D721Med (cell line): ENCODE measurements around the gene POPDC2.

Source experiments
- DNase-seq: peaks from one replicate; pipeline ENCODE4 v3.0.0; 2011; ENCODE audit warnings: low spot score; ENCODE audit not compliant: insufficient read length
- FAIRE-seq: peaks from 2 replicates; lab custom pipeline; 2011; peaks lifted over from hg19 to GRCh38; lab: Jason Lieb, UNC
- TF ChIP-seq, protein P1 (sequence below): IDR thresholded peaks from 2 replicates; pipeline ENCODE4 v1.5.1; 2012; ENCODE audit warnings: mild to moderate bottlenecking, control low read depth; ENCODE audit not compliant: insufficient read depth; ENCODE audit errors: missing control alignments

POPDC2 gene, protein sequence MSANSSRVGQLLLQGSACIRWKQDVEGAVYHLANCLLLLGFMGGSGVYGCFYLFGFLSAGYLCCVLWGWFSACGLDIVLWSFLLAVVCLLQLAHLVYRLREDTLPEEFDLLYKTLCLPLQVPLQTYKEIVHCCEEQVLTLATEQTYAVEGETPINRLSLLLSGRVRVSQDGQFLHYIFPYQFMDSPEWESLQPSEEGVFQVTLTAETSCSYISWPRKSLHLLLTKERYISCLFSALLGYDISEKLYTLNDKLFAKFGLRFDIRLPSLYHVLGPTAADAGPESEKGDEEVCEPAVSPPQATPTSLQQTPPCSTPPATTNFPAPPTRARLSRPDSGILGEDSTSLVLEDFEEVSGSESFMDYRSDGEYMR

DNA sequence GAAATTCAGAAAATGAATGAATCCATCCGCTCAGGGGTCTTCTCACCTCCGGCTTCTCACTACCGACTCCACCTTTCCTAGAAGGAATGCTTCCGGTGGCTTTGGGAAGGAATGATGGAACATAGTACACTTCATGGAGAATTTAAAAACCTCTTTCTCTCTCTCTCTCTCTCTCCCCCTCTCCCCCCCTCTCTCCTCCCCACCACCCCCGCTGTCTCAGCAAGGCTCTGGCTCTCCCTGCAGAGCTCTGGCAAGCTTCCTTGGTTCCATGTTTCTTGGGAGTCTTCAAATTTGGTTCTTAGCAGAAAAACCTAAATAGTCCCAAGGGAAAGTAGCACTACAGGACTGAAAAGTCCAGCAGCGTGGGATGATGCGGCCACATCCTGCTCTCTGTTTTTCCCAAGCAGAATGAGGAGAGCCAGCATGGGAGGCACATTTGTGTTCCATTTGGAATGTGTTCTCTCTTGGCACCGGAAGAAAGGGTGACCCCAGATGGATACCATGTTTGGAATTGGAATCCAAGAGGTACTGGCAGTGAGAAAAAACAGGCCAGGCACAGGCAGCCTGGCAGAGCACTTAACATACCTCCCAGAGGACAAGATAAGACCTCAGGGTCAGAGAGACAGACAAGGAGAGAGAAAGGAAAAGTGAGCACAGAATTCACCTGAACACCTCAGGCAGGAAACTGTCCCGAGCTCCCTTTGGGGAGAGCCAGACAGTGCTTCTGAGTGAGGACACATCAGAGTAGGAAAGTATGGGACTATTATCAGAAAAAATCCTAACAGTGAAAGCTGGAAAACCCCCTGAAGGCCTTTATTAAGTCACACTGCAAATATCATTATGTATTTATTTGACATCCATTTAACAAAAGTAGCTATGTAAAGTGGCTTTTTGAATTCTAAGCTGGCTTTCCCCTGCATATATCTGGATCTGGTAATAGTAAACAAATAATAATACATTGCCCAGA, at the start of gene POPDC2:
Gene POPDC2, minus strand, starts transcription at position 116 of the 967 bp plus-strand sequence. CDS start 166 bp downstream, outside the sequence.
- FAIRE-seq (no peak), DNase-seq (no peak)
- TF ChIP-seq, protein P1, sequence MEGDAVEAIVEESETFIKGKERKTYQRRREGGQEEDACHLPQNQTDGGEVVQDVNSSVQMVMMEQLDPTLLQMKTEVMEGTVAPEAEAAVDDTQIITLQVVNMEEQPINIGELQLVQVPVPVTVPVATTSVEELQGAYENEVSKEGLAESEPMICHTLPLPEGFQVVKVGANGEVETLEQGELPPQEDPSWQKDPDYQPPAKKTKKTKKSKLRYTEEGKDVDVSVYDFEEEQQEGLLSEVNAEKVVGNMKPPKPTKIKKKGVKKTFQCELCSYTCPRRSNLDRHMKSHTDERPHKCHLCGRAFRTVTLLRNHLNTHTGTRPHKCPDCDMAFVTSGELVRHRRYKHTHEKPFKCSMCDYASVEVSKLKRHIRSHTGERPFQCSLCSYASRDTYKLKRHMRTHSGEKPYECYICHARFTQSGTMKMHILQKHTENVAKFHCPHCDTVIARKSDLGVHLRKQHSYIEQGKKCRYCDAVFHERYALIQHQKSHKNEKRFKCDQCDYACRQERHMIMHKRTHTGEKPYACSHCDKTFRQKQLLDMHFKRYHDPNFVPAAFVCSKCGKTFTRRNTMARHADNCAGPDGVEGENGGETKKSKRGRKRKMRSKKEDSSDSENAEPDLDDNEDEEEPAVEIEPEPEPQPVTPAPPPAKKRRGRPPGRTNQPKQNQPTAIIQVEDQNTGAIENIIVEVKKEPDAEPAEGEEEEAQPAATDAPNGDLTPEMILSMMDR: no peak

DNA sequence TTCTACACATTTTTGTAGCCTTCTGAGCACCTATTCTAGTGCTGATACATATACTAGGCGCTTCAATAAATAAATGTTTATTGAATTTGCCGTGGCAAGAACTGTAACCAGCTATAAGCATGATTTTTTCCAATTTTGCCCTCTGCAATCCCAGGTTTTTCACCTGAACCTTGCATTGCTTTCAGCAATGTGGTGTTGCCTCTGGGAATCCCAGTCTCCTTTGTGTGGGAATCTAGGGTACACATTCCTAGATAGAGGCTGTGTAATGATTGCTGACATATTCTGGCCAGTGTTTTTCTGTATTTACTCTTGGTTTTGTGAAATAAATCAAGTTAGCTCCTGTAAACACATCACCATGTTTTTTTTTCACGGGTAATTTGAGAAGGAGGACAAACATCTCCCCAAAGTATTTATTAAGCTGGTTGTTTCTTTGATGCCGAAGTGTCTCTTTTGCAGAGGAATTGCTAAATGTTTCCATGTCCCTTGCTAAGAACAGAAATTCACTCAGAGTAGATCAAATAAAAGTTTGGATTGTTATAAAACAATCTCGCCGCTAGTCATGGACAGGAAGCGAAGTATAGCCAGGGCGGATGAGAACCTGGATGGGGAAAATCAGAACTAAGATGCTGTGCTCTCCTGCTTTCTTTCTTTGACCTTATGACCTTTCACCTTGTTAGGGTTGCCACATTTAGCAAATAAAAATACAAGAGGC, 43.6 kb upstream of the POPDC2 start:
- DNase-seq: no peak
- TF ChIP-seq, protein P1: no peak
- FAIRE-seq: no peak

DNA sequence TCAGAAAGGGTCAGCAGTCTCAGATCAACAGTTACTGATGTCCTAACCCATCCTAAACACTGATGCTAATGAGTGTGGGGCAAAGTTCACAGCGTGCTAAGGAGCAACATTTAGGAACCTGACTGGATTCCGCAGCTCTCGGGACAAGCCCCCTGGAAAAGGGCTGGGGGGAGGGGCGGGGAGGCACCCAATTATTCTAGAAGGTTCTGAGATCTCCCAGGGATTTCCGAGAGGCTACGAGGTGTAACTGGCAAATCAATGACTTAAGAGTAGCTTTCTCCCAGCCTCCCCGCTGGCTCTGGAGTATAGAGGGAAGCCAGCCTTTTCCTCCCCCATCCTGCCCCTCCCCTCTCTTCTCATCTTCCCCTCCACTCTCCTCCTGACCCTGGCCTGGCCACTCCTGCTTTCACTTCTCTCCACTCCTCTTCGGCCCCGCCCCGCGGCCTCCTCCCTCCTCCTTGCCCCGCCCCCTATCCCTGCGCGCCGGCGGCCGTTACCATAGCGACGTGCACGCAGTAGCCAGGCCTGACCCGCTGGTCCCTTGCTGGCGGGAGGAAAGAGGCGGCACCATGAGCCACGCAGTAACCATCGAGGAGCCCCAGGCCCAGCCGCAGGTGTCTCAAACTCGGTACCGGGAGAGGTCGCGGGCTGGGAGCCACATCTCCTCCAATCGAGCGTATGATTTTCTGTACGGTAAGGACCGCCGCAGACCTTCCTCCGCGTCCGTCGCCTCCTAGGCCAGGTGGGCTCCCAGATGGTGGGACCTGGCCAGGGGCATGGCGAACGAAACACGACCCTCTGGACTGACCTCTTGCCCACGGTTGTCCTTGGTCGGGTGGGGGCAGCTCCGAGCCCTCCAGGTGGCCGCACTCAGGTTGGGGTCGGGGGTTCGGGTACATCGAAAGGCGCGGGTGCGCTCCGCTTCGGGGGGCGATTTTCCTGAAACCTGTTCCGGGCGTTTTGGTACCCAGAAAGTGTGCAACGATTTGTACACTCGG, 42.4 kb upstream of the POPDC2 start, which contains the start of gene CFAP91:
Gene CFAP91, plus strand, starts transcription at position 493 of the 998 bp plus-strand sequence. Its CDS starts 77 bp downstream, at position 570.
- DNase-seq (peak; percentile 66), FAIRE-seq (no peak)
- TF ChIP-seq, protein P1: no peak

DNA sequence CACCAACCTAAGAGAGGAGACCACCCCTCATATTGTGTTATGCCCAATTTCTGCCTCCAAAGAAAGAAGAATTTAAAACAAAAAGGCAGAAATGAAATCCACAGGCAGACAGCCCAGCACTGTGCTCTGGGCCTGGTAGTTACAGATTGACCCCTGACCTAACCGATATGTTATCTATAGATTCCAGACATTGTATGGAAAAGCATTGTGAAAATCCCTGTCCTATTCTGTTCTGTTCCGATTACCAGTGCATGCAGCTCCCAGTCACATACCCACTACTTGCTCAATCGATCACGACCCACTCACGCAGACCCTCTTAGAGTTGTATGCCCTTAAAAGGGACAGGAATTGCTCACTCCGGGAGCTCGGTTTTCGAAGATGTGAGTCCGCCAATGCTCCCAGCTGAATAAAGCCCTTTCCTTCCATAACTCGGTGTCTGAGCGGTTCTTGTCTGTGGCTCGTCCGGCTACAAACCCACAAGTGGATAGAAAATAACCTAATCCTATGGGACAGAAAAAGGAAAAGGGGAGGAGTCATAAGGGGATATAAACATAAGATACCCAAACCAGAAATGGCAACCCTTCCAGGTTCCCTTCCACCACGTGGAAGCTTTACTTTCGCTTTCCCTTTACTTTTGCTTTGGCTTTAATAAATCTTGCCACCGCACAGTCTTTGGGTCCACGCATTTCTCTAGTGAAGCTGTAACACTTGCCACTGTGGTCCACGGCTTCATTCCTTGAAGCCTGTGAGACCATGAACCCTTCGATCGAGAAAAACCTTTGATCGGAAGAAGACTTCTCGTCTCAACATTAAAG, 40.7 kb upstream of the POPDC2 start:
- TF ChIP-seq, protein P1: no peak
- DNase-seq: no peak
- no peak for FAIRE-seq

DNA sequence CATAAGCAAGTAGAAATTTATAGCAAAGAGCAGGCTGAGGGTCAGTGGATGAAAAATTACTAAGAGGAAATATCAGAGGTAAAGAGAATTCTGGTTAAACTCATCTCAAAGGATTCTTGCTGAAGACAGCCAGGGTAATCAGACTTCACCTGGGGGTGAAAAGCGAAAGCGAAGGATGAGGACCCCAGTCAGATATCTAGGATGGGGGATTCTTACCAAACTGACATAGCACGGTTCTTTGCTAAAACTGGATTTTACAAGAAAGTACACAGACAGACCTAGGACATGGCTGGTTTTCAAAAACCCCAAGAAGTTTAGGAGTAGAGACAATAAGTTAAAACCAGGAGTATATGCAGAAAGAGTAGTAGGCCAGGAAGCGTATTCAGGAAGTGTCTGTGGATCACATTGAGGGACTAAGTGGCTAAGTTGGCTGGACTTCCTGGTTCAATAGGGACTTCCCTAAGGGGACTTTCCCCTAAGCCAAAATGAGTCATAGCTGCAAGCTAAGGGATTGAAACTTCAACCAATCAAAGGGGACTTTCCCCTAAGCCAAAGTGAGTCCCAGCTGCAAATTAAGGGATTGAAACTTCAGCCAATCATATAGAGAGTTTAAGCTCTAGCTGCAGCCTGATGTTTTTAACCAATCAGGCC, 40.0 kb upstream of the POPDC2 start:
- TF ChIP-seq, protein P1: no peak
- FAIRE-seq (no peak), DNase-seq (no peak)
